NCI-H146 treated with DMSO at 0.1 percent for 48 hours (cell line): Measurements from ENCODE around the gene APRT.

Experiments
- DNase-seq: peaks from one replicate; lab custom pipeline; 2025; ENCODE audit not compliant: unreplicated experiment; lab: John Stamatoyannopoulos, UW

The APRT gene

GRCh38 chr16:88809068-88809675 lies 2.6 kb downstream of the APRT start:
- no peak for DNase-seq

- no peak for DNase-seq
These were observed 3.9 kb downstream of the APRT start for GRCh38 chr16:88807626-88808453.

- no peak for DNase-seq
These were observed 4.5 kb downstream of the APRT start for GRCh38 chr16:88807142-88807625.

DNA sequence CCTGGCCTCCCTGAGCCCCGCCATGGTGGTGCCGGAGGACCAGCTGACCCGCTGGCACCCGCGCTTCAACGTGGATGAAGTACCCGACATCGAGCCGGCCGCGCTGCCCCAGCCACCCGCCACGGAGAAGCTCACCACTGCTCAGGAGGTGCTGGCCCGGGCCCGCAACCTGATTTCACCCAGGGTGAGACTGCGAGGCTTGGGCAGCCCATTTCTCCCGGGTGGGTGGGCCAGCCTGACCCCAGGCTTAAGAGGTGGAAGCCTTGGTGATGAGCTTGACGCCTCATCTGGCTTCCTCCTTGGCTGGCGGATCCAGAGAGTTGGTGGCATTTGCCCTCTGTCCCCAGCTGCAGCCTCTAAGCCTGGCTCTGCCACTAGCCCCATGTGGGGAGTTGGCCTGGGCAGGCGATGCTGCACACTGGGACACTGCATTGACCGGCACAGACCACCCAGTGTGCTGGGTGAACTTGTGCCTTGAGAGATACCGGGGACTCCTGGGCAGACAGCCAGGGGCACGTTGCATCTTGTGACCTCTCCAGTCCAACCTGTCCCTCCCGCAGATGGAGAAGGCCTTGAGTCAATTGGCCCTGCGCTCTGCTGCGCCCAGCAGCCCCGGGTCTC lies 5.1 kb downstream of the APRT start:
- DNase-seq, result no peak

- no peak for DNase-seq
These were observed 5.8 kb downstream of the APRT start for GRCh38 chr16:88805887-88806393.

DNA sequence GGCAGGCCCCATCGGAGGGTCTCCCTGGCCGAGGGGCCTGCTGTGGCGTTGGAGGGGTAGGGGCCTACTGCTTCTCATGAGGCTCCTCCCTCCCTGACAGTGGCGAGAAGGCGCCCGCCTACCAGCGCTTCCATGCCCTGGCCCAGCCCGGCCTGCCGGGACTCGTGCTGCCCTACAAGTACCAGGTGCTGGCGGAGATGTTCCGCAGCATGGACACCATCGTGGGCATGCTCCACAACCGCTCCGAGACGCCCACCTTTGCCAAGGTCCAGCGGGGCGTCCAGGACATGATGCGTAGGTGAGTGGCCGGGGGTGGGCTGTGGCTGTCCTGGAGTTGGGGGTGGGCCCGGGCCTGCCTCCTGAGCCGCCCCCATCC lies 6.4 kb downstream of the APRT start:
- DNase-seq, result no peak

GRCh38 chr16:88804552-88805339 lies 7.0 kb downstream of the APRT start:
- DNase-seq, result peak; percentile 15

DNA sequence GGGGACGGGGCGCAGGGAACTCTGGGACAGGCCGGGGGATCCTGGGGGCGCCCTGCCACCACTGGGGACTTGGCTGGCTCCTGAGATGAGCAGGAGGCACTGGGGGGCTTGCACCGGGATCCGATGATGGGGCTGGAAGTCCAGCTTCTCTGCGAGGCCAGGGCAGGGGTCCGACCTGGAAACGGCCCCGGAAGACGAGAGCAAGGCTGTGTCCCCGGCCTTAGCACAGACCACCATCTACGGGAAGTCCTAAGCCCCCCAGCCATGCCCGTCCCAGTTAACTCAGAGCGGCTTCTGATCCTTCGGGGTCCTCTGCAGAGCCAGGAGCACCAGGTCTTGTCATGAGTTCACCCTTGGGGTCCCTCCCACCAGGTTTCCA lies 7.6 kb downstream of the APRT start:
- no peak for DNase-seq

DNA sequence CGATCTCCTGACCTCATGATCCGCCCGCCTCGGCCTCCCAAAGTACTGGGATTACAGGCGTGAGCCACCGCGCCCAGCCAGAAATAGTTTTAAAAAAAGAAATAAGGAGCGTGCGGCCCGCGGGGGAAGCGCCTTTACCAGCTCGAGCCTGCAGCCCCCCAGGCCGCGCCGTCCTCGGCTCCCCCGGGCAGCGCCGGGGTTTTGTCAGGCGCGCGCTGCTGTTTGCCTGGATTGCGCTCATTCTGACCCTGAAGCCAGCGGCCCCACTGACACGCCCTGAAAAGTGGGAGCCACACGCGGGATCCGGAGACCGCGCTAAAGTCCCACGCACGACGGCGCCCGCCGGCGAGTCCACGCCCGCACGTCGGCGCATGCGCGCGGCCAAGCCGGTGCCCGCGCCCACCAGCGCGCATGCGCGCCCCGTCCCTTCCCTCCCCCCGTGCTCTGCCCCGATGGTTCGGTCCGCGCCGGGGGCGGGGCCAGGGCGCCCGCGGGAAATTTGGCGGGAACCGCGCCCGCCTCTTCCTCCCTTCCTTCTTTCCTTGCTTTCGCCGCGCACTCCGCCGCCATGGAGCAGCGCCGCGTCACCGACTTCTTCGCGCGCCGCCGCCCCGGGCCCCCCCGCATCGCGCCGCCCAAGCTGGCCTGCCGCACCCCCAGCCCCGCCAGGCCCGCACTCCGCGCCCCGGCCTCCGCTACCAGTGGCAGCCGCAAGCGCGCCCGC lies 8.3 kb downstream of the APRT start, which contains the start of gene CDT1:
Gene CDT1, plus strand, starts transcription at position 526 of the 724 bp plus-strand sequence. Its CDS starts 43 bp downstream, at position 569.
- peak; percentile 44 for DNase-seq

GRCh38 chr16:88800277-88800592 lies 11.5 kb downstream of the APRT start:
- no peak for DNase-seq

DNA sequence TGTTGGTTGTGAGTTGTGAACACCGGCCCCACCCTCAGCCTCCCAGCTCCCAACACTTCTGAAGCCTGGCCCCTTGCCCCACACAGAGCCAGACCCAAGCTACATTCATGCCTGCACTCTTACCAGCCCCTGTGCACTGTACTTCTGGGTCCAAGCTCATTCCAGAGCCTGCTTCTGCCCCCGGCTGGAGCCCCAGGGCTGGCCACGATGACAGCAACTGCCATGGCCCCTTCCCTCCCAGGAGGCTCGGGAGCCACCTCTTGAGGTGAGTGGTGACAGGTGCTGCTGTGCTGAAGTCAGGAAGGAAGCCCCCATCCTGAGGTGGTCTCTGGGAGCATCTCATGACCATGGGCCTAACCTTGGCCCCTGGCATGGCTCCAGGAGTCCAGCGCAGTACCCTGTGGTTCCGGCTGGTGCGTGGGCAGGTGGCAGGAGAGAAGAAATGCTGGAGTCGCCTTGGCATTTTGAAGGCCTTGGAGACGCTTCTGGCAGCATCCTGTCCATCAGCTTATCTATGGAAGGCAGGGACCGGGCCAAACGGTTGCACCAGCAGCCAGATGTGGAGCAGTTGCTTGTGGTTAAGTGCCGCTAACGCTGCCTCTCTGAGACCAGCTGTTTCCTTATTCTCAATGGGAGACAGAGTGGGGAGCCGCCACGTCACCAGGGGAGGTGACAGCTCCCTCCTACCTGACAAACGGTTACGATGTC lies 12.0 kb downstream of the APRT start:
- no peak for DNase-seq

DNA sequence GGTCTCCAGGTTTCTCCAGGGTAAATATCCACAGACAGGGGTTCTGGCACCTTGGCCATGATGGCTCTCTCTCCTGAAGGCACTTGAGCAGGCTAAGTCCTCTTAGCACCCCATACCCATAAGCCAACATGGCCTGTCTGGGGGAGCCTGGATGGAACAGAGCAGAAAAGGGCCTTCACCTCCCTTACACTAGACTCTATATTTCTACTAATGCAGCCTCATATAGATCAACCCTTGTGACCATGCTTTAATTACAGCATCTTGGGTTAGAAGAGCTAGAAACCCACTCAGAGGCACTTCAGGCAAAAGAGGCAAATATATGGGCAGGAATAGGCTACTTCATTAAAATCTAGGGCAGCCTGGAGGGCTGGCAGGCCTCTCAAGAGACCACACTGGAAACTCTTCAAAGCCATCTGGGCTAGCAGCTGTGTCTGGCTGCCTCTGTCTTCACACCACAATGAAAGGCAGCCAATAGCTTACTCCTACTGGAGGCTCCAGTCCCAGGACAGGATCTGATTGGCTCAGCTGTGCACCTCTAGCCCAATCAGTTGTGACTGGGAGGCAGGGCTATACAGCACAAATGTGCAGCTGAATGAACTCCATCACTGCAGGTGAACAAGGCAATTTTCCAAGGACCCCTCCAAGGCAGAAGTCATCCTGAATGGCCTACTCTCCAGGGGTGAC lies 12.8 kb downstream of the APRT start:
- no peak for DNase-seq

DNA sequence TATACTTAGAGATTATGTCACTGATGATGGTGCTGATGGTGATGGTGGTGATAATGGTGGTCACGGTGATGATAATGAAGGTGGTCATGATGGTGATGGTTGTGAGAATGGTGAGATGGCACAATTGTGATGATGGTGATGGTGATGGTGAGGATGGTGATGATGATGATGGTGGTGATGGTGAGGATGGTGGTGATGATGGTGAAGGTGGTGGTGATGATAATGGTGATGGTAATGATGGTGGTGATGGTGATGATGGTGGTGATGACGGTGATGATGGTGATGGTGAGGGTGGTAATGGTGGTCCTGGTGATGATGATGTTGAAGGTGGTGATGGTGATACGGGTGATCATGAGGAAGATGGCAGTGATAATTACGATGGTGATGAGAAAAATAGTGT lies 13.7 kb downstream of the APRT start:
- DNase-seq, result no peak

- no peak for DNase-seq
These were observed 15.4 kb downstream of the APRT start for GRCh38 chr16:88796278-88796677.

DNA sequence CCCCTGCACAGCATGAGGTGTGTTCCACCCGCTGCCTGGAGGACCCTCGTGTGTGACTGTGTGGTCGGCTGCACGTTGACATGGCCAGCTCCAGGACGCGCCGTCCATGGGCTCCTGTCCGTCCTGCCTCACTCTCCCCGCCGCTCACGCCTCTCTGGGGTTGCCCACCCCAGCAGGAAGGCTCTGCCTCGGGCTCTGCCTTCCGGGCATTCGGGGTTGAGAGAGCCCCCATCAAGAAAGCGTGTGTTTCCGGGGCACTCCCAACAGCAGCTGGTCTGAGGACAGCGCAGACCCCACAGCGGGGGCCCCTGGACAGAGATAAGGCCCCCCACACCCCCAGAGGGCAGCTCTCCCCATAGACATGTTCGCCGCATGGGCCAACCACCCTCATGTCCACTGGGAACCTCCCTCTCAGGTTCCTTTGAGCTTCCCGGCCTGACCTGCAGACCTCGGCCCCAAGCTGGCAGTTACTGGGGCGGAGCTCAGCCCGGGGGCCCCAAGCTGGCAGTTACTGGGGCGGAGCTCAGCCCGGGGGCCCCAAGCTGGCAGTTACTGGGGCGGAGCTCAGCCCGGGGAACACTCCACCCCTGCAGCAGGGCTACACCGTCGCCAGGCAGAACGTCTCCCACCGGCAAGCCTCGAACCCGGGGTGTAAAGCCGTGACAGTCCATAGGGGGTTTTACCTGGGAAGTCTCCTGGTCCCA lies 18.3 kb downstream of the APRT start:
- no peak for DNase-seq

GRCh38 chr16:88792668-88793250 lies 19.0 kb downstream of the APRT start:
- no peak for DNase-seq

DNA sequence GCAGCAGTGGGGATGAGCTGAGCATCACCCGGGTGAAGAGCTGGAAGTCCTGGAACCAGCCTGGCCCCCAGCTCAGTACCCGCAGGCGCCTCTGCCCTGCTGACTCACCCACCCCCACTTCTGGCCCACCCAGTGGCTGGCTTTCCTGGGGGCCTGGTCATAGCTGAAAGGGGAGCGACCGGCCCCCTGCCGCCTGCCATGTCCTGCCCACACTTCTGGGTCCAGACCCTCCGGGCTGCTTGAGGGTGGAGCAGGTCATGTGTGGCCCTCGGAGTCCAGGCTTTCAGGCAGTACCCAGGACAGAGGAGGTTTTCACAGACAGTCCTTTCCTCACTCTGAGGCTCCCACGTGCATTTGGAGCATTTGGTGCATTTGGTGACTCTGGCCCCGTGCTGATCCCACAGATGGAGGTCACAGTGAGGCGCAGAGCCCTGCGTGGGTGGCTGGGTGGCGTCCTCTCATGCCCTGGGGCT lies 19.6 kb downstream of the APRT start:
- DNase-seq, result no peak
